Astrocyte of the spinal cord (primary cell): ENCODE measurements around the gene CHCHD1.

Source experiments
- DNase-seq: peaks from one replicate; pipeline ENCODE4 v3.0.0; 2011; ENCODE audit warnings: low read depth, low spot score
- H3K4me3 ChIP-seq: 2 replicates; pipeline ENCODE4 v1.5.1; 2011; ENCODE audit warnings: low read depth, mild to moderate bottlenecking, low read length, moderate library complexity
- in situ Hi-C: cut with HindIII; loops from 2 replicates; pipeline ENCODE4 v1.10.0; 2017; ENCODE audit warnings: low sequenced_read_pairs
- TF ChIP-seq, protein P1 (sequence below): IDR thresholded peaks from 2 replicates; pipeline ENCODE4 v1.5.1; 2012; ENCODE audit warnings: low read depth, mild to moderate bottlenecking, low read length, inconsistent platforms

CHCHD1 gene

DNA sequence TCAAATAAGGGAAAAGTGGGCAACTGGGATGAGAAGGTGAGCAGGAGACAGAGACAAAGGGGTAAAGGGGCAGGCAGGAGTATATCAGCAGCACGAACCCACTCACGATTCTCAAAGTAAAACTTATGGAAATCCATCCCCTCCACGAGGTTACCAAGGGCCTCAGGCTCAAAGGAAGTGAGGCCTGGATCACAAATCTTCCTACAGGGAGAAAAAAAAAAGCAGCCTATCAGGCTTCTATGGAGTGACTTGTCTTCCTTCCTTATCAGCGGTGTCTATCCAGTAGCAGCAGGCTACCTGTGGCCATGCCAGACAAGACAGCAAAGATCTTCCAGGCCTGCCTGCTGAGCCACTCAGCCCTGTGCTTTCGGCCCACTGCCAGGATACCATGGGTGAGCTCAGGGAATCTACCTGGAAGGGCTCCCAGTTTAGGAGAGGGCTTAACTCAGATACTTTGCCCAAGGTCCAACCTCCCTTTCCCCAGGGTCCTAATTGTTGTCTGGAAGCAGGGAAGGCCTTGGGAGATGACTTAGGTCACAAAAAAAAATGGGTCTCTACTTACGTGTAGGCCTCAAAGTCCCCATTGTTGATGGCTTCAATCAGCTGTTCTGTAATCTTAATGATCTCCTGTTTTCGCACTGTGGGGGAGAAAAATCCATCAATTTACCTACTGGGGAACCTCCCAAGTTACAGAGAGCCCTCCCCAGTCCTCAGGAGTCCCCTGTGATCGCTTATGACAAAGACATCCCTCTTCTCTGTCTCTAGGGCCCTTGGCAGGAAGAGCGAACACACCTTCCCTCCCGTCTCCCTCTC, 35.3 kb downstream of the CHCHD1 start:
- TF ChIP-seq, protein P1, sequence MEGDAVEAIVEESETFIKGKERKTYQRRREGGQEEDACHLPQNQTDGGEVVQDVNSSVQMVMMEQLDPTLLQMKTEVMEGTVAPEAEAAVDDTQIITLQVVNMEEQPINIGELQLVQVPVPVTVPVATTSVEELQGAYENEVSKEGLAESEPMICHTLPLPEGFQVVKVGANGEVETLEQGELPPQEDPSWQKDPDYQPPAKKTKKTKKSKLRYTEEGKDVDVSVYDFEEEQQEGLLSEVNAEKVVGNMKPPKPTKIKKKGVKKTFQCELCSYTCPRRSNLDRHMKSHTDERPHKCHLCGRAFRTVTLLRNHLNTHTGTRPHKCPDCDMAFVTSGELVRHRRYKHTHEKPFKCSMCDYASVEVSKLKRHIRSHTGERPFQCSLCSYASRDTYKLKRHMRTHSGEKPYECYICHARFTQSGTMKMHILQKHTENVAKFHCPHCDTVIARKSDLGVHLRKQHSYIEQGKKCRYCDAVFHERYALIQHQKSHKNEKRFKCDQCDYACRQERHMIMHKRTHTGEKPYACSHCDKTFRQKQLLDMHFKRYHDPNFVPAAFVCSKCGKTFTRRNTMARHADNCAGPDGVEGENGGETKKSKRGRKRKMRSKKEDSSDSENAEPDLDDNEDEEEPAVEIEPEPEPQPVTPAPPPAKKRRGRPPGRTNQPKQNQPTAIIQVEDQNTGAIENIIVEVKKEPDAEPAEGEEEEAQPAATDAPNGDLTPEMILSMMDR, result no peak
- no peak overlapping the region for H3K4me3 ChIP-seq
- in situ Hi-C loops, result no loop called here
- DNase-seq, result no peak

- no peak overlapping the region for H3K4me3 ChIP-seq
- DNase-seq, result no peak
- in situ Hi-C loops, result no loop called here
- TF ChIP-seq, protein P1, result no peak
Observed at GRCh38 chr10:73817826-73818225, 36.0 kb downstream of the CHCHD1 start.

GRCh38 chr10:73818402-73818801, 36.6 kb downstream of the CHCHD1 start:
- H3K4me3 ChIP-seq, result no peak overlapping the region
- in situ Hi-C loops, result no loop called here
- DNase-seq, result no peak
- TF ChIP-seq, protein P1, result peak; percentile 13

DNA sequence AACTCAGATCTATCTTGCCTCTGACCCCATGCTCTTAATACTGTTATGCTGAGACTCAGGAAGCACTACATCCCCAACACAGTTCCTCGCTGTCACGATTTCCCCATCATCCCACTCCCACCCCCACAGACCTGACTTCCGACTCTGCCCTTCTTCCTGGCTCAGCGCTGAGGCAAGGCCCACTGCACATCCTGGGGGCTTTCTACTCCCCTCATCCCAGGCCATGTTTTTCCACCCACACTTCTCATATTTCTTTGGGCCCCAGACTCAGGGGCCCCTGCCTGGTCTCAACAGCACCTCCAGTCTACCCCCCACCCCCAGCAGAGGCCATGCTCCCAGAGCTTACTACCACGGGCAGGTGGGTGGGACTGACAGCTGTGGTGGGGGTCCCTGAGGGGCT, 37.2 kb downstream of the CHCHD1 start:
- TF ChIP-seq, protein P1, result no peak
- DNase-seq, result no peak
- in situ Hi-C loops, result no loop called here
- no peak overlapping the region for H3K4me3 ChIP-seq

- TF ChIP-seq, protein P1, result peak; percentile 4
- DNase-seq, result no peak
- in situ Hi-C loops, result no loop called here
- H3K4me3 ChIP-seq, result no peak overlapping the region
Observed at GRCh38 chr10:73819513-73820093, 37.8 kb downstream of the CHCHD1 start.

DNA sequence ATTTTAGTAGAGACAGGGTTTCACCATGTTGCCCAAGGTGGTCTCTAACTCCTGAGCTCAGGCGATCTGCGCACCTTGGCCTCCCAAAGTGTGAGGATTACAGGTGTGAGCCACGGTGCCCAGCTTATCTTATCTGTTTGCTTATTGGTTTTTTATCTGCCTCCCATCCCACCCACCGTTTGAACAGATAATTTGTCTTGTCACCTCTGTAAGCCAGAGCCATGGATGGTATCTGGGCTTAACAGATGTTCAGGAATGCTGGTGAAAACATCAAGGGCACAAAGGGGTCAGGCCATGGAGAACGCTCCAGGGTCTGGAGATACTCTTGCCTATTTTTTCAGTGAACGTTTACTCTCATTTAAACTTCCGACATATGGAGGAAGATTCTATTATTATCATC, 41.5 kb downstream of the CHCHD1 start:
- in situ Hi-C loops, result no loop called here
- no peak overlapping the region for H3K4me3 ChIP-seq
- DNase-seq, result no peak
- TF ChIP-seq, protein P1, result no peak
